ENCODE data around the gene FFAR2. TPM values are rescaled to one million over a fixed set of nuclear protein-coding genes. Genes with fewer than 3 reads are reported as not detected.

FFAR2 gene
- total RNA-seq, 1 experiment from 2014 or later: 0.33 TPM

- no peak for DNase-seq (ENCODE audit: low spot score)
These were observed 22.4 kb upstream of the FFAR2 start for GRCh38 chr19:35425682-35426081.

GRCh38 chr19:35427187-35427586 is 20.9 kb upstream of the FFAR2 start:
- no peak for DNase-seq (ENCODE audit: low spot score)

GRCh38 chr19:35429698-35430408 is 18.2 kb upstream of the FFAR2 start:
- no peak for DNase-seq (ENCODE audit: low spot score)

- DNase-seq (ENCODE audit: low spot score): no peak
These were observed 17.5 kb upstream of the FFAR2 start for GRCh38 chr19:35430409-35431144.

GRCh38 chr19:35431145-35431807 is 16.8 kb upstream of the FFAR2 start:
- DNase-seq (ENCODE audit: low spot score): no peak

GRCh38 chr19:35432911-35433310 is 15.1 kb upstream of the FFAR2 start:
- DNase-seq (ENCODE audit: low spot score): no peak

GRCh38 chr19:35433448-35433847 is 14.6 kb upstream of the FFAR2 start:
- no peak for DNase-seq (ENCODE audit: low spot score)

GRCh38 chr19:35435896-35436295 is 12.2 kb upstream of the FFAR2 start:
- no peak for DNase-seq (ENCODE audit: low spot score)

- DNase-seq (ENCODE audit: low spot score): no peak
These were observed 11.3 kb upstream of the FFAR2 start for GRCh38 chr19:35436477-35437405.

GRCh38 chr19:35437406-35437951 is 10.6 kb upstream of the FFAR2 start:
- DNase-seq (ENCODE audit: low spot score): no peak

- DNase-seq (ENCODE audit: low spot score): no peak
These were observed 10.0 kb upstream of the FFAR2 start for GRCh38 chr19:35438096-35438495.

GRCh38 chr19:35438527-35438926 is 9.5 kb upstream of the FFAR2 start:
- DNase-seq (ENCODE audit: low spot score): no peak

GRCh38 chr19:35439921-35440320 is 8.1 kb upstream of the FFAR2 start:
- no peak for DNase-seq (ENCODE audit: low spot score)

GRCh38 chr19:35442091-35442490 is 6.0 kb upstream of the FFAR2 start:
- DNase-seq (ENCODE audit: low spot score): no peak

- no peak for DNase-seq (ENCODE audit: low spot score)
These were observed 3.3 kb upstream of the FFAR2 start for GRCh38 chr19:35444735-35445134.

- no peak for DNase-seq (ENCODE audit: low spot score)
These were observed 2.0 kb upstream of the FFAR2 start for GRCh38 chr19:35445826-35446593.

GRCh38 chr19:35449359-35450043 is 1.4 kb downstream of the FFAR2 start:
- DNase-seq (ENCODE audit: low spot score): peak; percentile 13

- DNase-seq (ENCODE audit: low spot score): no peak
These were observed 3.5 kb downstream of the FFAR2 start for GRCh38 chr19:35451338-35452096.

GRCh38 chr19:35454663-35455062 is 6.6 kb downstream of the FFAR2 start:
- no peak for DNase-seq (ENCODE audit: low spot score)

Data from HT-29 (cell line).